ENCODE results near the gene PRKG2. TPM values are rescaled to one million over a fixed set of nuclear protein-coding genes. Genes with fewer than 3 reads are reported as not detected.

PRKG2 gene
- total RNA-seq, 2 experiments from 2014 or later = 1.0 to 1.1 TPM

GRCh38 chr4:81038636-81039350 lies 176.2 kb downstream of the PRKG2 start:
- Histone ChIP-seq H3K36me3 (ENCODE audit: insufficient read depth, low read length) (peaks cover 79% of the 10 kb centered on the region), H2AFZ (ENCODE audit: low read length) (no peak overlapping the region), H3K4me3 (ENCODE audit: low read depth, low read length, poor library complexity, severe bottlenecking) (peak overlapping the region; percentile 52), H3K4me1 (ENCODE audit: insufficient read depth, low read length, poor library complexity, severe bottlenecking) (peaks cover 78% of the 10 kb centered on the region), H3K4me2 (ENCODE audit: low read length) (peak overlapping the region; percentile 97), H3K9me3 (ENCODE audit: low read length) (peaks cover 28% of the 10 kb centered on the region; the same call in 1 of the 2 replicates), H4K20me1 (ENCODE audit: insufficient read depth, low read length) (no peaks in the 10 kb centered on the region), H3K9me2 (ENCODE audit: insufficient read depth, low read length) (no peaks in the 10 kb centered on the region), H3K27ac (ENCODE audit: low read depth, low read length, poor library complexity, severe bottlenecking) (peak overlapping the region; percentile 92), H3K79me2 (ENCODE audit: insufficient read depth, low read depth, low read length) (peaks cover 98% of the 10 kb centered on the region)
- POLR2A ChIA-PET = interaction anchor here (0.5 to 16.6 kb wide), 22 partner anchors 8 to 676 kb away, joined by 3 to 358 read pairs (median 6); partner anchors contain the start of gene BMP3
- TSS peak; percentile 94 for BruUV-seq (replicated peaks)
- CTCF ChIA-PET (ENCODE audit: unreplicated experiment) = interaction anchor here (0.6 to 1.9 kb wide), 6 partner anchors 8 to 353 kb away, joined by 3 to 6 read pairs (median 5); partner anchors contain the start of gene BMP3
- intact Hi-C loops (cut with micrococcal nuclease; ENCODE audit: unreplicated experiment) = loop anchor here (1.0 kb wide), 1 partner anchor 48 kb away; no protein-coding TSS in a partner anchor
- TF ChIP-seq EZH2phosphoT487 (IDR thresholded peaks at IDR 0.05; ENCODE audit: borderline replicate concordance, low read depth, low read length) = no peak
- no peak for TF ChIP-seq CTCF (conservative IDR thresholded peaks at IDR 0.05; ENCODE audit: low read length)
- no peak for DNase-seq (ENCODE audit: low spot score)

Other genes with a start within 250 kb of the PRKG2 start
- 40.6 and 45.8 TPM in 2 replicates for gene BMP3, start 184.5 kb downstream of the PRKG2 start, total RNA-seq (2014; rRNA removed; shearing (Covaris generic))
- gene BMP3, start 184.5 kb downstream of the PRKG2 start, total RNA-seq (2022) = 55.0 and 55.9 TPM in 2 replicates

Data from OCI-LY7 (cell line).